ENCODE measurements around the gene DENND10. TPM values are rescaled to one million over a fixed set of nuclear protein-coding genes. Genes with fewer than 3 reads are reported as not detected.
"Not testable (repeated sequence)": the region's sequence is repeated elsewhere in the genome, so short reads cannot be mapped to it uniquely, and the experiment has no call there.

DENND10 gene
- total RNA-seq, 1 donor from 2014 or later: 59.0 TPM

DNA sequence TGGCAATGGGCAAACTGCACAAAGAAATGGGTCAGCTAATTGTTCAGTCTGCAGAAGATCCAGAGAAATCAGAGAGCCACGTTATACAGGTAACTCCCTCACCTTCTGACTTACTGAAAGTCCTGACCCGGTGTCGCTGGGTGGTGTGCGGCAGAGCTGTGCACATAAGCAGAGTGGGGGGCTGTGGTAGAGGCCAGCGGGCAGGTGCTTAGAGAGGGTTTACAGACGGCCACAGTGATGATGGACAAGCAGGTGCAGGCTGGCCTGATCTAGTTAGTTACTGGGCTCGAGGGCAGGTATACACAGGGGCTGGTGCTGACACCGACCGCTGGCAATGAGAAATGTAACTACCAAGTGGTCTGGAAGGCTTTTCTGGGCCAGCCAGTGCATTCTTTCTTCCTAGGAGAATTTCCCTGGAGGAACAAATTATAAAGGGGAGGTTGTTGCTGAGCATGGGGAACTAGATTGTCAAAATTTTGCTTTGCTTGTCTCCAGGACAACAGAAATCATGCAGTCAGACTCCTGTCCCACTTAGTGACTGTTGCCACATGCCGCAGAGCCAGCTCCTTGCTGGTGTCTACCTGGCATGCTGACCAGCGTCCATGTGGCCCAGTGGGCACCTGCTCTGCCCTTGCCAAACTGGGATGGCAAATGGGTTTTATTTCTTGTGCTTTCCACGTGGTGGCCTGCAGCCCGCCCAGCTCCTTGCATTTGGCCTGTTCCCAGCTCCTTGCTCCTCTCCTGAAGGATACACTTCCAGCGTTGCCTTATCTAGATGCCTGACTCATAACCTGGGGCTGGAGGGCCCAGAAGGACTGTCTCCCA is 28.8 kb downstream of the DENND10 start:
- FAIRE-seq (no peak), DNase-seq (ENCODE audit: low read depth) (no peak)
- Histone ChIP-seq H3K36me3 (ENCODE audit: control insufficient read depth, insufficient read depth, low read length) (peaks cover 14% of the 10 kb centered on the region), H3K4me3 (ENCODE audit: low read depth, low read length) (no peak overlapping the region), H3K27me3 (ENCODE audit: control insufficient read depth, insufficient read depth, low read length) (no peaks in the 10 kb centered on the region)
- TF ChIP-seq, protein P1, sequence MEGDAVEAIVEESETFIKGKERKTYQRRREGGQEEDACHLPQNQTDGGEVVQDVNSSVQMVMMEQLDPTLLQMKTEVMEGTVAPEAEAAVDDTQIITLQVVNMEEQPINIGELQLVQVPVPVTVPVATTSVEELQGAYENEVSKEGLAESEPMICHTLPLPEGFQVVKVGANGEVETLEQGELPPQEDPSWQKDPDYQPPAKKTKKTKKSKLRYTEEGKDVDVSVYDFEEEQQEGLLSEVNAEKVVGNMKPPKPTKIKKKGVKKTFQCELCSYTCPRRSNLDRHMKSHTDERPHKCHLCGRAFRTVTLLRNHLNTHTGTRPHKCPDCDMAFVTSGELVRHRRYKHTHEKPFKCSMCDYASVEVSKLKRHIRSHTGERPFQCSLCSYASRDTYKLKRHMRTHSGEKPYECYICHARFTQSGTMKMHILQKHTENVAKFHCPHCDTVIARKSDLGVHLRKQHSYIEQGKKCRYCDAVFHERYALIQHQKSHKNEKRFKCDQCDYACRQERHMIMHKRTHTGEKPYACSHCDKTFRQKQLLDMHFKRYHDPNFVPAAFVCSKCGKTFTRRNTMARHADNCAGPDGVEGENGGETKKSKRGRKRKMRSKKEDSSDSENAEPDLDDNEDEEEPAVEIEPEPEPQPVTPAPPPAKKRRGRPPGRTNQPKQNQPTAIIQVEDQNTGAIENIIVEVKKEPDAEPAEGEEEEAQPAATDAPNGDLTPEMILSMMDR (IDR thresholded peaks at IDR 0.05; ENCODE audit: insufficient read depth, low read length, severe bottlenecking): no peak

DNA sequence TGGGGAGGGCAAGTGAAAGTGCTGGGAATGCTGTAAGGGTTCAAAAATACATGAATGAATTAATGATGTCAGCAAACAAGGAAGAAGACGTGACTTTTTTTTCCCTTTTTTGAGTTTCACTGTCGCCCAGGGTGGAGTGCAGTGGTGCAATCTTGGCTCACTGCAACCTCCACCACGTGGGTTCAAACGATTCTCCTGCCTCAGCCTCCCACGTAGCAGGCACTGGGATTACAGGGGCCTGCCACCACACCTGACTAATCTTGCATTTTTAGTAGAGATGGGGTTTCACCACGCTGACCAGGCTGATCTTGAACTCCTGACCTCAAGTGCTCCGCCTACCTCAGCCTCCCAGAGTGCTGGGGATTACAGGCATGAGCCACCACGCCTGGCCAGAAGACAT is 30.0 kb downstream of the DENND10 start:
- Histone ChIP-seq H3K4me3 (ENCODE audit: low read depth, low read length) (no peak overlapping the region), H3K36me3 (ENCODE audit: control insufficient read depth, insufficient read depth, low read length) (peaks cover 14% of the 10 kb centered on the region), H3K27me3 (ENCODE audit: control insufficient read depth, insufficient read depth, low read length) (no peaks in the 10 kb centered on the region)
- DNase-seq (ENCODE audit: low read depth): no peak
- FAIRE-seq: no peak
- TF ChIP-seq, protein P1 (IDR thresholded peaks at IDR 0.05; ENCODE audit: insufficient read depth, low read length, severe bottlenecking): no peak

DNA sequence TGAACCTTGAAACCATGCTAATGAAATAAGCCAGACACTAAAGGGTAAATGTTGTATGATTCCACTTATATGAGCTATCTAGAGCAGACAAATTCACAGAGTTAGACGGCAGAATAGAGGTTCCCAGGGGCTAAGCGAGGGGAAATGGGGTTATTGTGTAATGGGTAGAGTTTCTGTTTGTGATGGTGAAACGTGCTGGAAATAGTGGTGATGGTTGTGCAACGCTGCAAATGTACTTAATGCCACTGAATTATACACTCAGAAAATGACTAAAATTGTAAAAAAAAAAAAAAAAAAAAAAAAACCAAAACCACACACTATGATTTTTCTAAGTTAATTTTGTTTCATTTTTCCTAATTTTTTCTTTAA is 31.6 kb downstream of the DENND10 start:
- H3K36me3 ChIP-seq (ENCODE audit: control insufficient read depth, insufficient read depth, low read length): peaks cover 14% of the 10 kb centered on the region
- no peak overlapping the region for H3K4me3 ChIP-seq (ENCODE audit: low read depth, low read length)
- TF ChIP-seq, protein P1 (IDR thresholded peaks at IDR 0.05; ENCODE audit: insufficient read depth, low read length, severe bottlenecking): no peak
- FAIRE-seq (no peak), DNase-seq (ENCODE audit: low read depth) (no peak)
- H3K27me3 ChIP-seq (ENCODE audit: control insufficient read depth, insufficient read depth, low read length): no peaks in the 10 kb centered on the region

DNA sequence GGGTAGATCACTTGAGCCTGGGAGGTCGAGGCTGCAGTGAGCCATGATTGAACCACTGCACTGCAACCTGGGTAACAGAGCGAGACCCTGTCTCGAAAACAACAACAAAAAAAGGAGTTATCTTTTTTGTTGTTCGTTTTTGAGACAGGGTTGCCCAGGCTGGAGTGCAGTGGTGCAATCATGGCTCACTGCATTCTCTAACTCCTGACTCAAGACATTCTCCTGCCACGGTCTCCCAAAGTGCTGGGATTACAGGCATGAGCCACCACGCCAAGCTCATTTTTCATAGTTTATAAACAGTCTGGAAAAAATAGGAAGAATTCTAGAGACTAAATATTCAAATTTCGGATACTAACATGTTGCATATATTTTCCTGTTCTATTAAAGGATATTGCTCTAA is 32.2 kb downstream of the DENND10 start:
- DNase-seq (ENCODE audit: low read depth) (no peak), FAIRE-seq (no peak)
- peaks cover 12% of the 10 kb centered on the region for H3K36me3 ChIP-seq (ENCODE audit: control insufficient read depth, insufficient read depth, low read length)

DNA sequence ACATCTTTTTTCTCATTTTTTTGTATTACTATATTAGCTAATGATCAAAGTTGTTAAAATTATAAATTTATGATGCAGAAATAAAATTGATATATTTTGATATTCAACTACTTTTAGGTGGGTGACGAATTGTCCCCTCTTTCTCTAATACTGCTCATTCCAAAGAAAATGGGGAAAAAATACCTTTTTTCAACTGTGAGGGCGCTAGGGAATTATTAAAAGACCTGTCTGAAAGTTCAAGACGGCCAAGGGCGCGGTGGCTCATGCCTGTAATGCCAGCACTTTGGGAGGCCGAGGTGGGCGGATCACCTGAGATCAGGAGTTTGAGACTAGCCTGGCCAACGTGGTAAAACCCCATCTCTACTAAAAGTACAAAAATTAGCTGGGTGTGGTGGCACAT is 34.0 kb downstream of the DENND10 start:
- DNase-seq (ENCODE audit: low read depth); H3K36me3 ChIP-seq (ENCODE audit: control insufficient read depth, insufficient read depth, low read length); FAIRE-seq; H3K27me3 ChIP-seq (ENCODE audit: control insufficient read depth, insufficient read depth, low read length); H3K4me3 ChIP-seq (ENCODE audit: low read depth, low read length): not testable (repeated sequence)

More for the DNA sequence above, 32.2 kb downstream of the DENND10 start:
- Histone ChIP-seq H3K27me3 (ENCODE audit: control insufficient read depth, insufficient read depth, low read length) (no peaks in the 10 kb centered on the region), H3K4me3 (ENCODE audit: low read depth, low read length) (no peak overlapping the region)
- TF ChIP-seq, protein P1 (IDR thresholded peaks at IDR 0.05; ENCODE audit: insufficient read depth, low read length, severe bottlenecking): no peak

DNA sequence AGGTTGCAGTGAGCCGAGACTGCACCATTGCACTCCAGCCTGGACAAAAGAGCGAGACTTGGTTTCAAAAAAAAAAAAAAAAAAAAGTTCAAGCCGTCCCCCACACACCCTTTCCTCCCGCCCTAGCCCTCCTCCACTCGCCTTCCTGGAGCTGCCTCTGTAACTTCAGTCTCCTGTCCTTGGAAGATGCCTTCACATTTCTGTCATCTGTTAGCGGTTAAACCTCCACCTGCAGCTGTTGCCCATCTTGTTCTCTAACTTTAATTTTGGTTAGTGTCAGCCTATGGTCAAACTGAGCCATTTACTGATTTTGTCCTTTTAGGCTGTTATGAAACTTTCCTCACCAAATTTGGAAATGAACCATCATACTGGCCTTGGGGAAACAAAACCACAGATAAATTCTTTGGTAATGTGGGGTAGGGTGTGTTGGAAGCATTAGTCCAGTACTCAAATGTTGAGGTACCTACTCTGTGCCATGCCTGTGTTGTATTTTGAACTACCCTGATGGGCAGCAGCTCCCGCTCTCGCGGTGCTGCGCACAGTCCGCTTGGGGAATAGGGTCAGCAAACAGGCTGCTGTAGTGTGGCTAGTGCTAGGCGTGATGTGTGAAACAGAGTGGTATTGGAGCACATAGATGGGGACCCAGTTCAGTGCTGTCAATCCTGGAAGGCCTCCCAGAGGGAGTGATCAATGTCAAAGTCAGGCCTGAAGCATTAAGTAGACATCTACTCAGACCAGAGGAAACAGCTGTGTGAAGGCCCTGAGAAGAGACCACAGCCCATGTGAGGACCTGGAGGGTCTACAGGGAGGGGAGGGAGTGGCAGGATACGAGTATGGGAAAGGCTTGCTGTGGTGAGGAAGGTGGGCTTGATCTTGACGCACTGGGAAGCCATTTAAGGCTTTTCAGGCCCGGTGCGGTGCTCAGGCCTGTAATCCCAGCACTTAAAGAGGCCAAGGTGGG is 34.7 kb downstream of the DENND10 start:
- H3K36me3 ChIP-seq (ENCODE audit: control insufficient read depth, insufficient read depth, low read length): peaks cover 4% of the 10 kb centered on the region
- TF ChIP-seq, protein P1 (IDR thresholded peaks at IDR 0.05; ENCODE audit: insufficient read depth, low read length, severe bottlenecking): no peak
- H3K27me3 ChIP-seq (ENCODE audit: control insufficient read depth, insufficient read depth, low read length): no peaks in the 10 kb centered on the region
- DNase-seq (ENCODE audit: low read depth) (no peak), FAIRE-seq (no peak)
- H3K4me3 ChIP-seq (ENCODE audit: low read depth, low read length): no peak overlapping the region
